ENCODE data around the gene EML6. TPM values are rescaled to one million over a fixed set of nuclear protein-coding genes. Genes with fewer than 3 reads are reported as not detected.
A peak's percentile ranks its signal among the peaks of the same experiment; 100 is the strongest.

The EML6 gene
- polyA plus RNA-seq, 2 donors, result 0.88 to 1.3 TPM

- Histone ChIP-seq H3K27me3 (ENCODE audit: control insufficient read depth in 1 of 2, insufficient read depth in 2 of 2, low read length in 2 of 2) (no peaks in the 10 kb centered on the region), H3K36me3 (ENCODE audit: control insufficient read depth in 2 of 2, insufficient read depth in 2 of 2, low read length in 1 of 2) (no peaks in the 10 kb centered on the region), H3K9me3 (ENCODE audit: control insufficient read depth in 2 of 2, insufficient read depth in 1 of 2, low read depth in 1 of 2, low read length in 1 of 2) (no peaks in the 10 kb centered on the region), H3K4me3 (ENCODE audit: low read depth in 1 of 2, low read length in 2 of 2) (no peak overlapping the region), H3K4me1 (ENCODE audit: control insufficient read depth in 2 of 2, insufficient read depth in 2 of 2, low read length in 1 of 2) (no peaks in the 10 kb centered on the region), H3K27ac (ENCODE audit: low read depth in 2 of 2, low read length in 1 of 2) (no peak overlapping the region)
- WGBS, 2 donors, result 88 to 98% methylated on average over 3 of the region's 3 CpGs
These were observed 272.1 kb downstream of the EML6 start for GRCh38 chr2:54995553-54995952.

GRCh38 chr2:54997826-54998225 is 274.4 kb downstream of the EML6 start:
- Histone ChIP-seq H3K4me1 (ENCODE audit: control insufficient read depth in 2 of 2, insufficient read depth in 2 of 2, low read length in 1 of 2) (no peaks in the 10 kb centered on the region), H3K36me3 (ENCODE audit: control insufficient read depth in 2 of 2, insufficient read depth in 2 of 2, low read length in 1 of 2) (no peaks in the 10 kb centered on the region), H3K27ac (ENCODE audit: low read depth in 2 of 2, low read length in 1 of 2) (no peak overlapping the region), H3K27me3 (ENCODE audit: control insufficient read depth in 1 of 2, insufficient read depth in 2 of 2, low read length in 2 of 2) (no peaks in the 10 kb centered on the region), H3K4me3 (ENCODE audit: low read depth in 1 of 2, low read length in 2 of 2) (no peak overlapping the region), H3K9me3 (ENCODE audit: control insufficient read depth in 2 of 2, insufficient read depth in 1 of 2, low read depth in 1 of 2, low read length in 1 of 2) (no peaks in the 10 kb centered on the region)
- WGBS, 2 donors, result 84 to 98% methylated on average over 1 of the region's 1 CpG

GRCh38 chr2:54999182-54999581 is 275.7 kb downstream of the EML6 start:
- H3K27me3 ChIP-seq (ENCODE audit: control insufficient read depth in 1 of 2, insufficient read depth in 2 of 2, low read length in 2 of 2), result no peaks in the 10 kb centered on the region
- H3K4me3 ChIP-seq (ENCODE audit: low read depth in 1 of 2, low read length in 2 of 2), result peak overlapping the region in 1 of 2 donors; percentile 33
- 13 to 18% methylated on average over 3 of the region's 3 CpGs for WGBS, 2 donors
- no peak overlapping the region for H3K27ac ChIP-seq (ENCODE audit: low read depth in 2 of 2, low read length in 1 of 2)
- H3K36me3 ChIP-seq (ENCODE audit: control insufficient read depth in 2 of 2, insufficient read depth in 2 of 2, low read length in 1 of 2), result no peaks in the 10 kb centered on the region
- H3K4me1 ChIP-seq (ENCODE audit: control insufficient read depth in 2 of 2, insufficient read depth in 2 of 2, low read length in 1 of 2), result no peaks in the 10 kb centered on the region
- no peaks in the 10 kb centered on the region for H3K9me3 ChIP-seq (ENCODE audit: control insufficient read depth in 2 of 2, insufficient read depth in 1 of 2, low read depth in 1 of 2, low read length in 1 of 2)

- Histone ChIP-seq H3K27ac (ENCODE audit: low read depth in 2 of 2, low read length in 1 of 2) (no peak overlapping the region), H3K27me3 (ENCODE audit: control insufficient read depth in 1 of 2, insufficient read depth in 2 of 2, low read length in 2 of 2) (no peaks in the 10 kb centered on the region), H3K4me3 (ENCODE audit: low read depth in 1 of 2, low read length in 2 of 2) (no peak overlapping the region), H3K9me3 (ENCODE audit: control insufficient read depth in 2 of 2, insufficient read depth in 1 of 2, low read depth in 1 of 2, low read length in 1 of 2) (no peaks in the 10 kb centered on the region), H3K4me1 (ENCODE audit: control insufficient read depth in 2 of 2, insufficient read depth in 2 of 2, low read length in 1 of 2) (peaks cover 0 to 2% of the 10 kb centered on the region in 2 donors), H3K36me3 (ENCODE audit: control insufficient read depth in 2 of 2, insufficient read depth in 2 of 2, low read length in 1 of 2) (no peaks in the 10 kb centered on the region)
- WGBS, 2 donors, result 40 to 49% methylated on average over 4 of the region's 4 CpGs
These were observed 276.9 kb downstream of the EML6 start for GRCh38 chr2:55000341-55000740.

GRCh38 chr2:55001716-55002115 is 278.3 kb downstream of the EML6 start:
- Histone ChIP-seq H3K4me3 (ENCODE audit: low read depth in 1 of 2, low read length in 2 of 2) (no peak overlapping the region), H3K36me3 (ENCODE audit: control insufficient read depth in 2 of 2, insufficient read depth in 2 of 2, low read length in 1 of 2) (no peaks in the 10 kb centered on the region), H3K4me1 (ENCODE audit: control insufficient read depth in 2 of 2, insufficient read depth in 2 of 2, low read length in 1 of 2) (peaks cover 0 to 2% of the 10 kb centered on the region in 2 donors), H3K27ac (ENCODE audit: low read depth in 2 of 2, low read length in 1 of 2) (no peak overlapping the region), H3K27me3 (ENCODE audit: control insufficient read depth in 1 of 2, insufficient read depth in 2 of 2, low read length in 2 of 2) (no peaks in the 10 kb centered on the region), H3K9me3 (ENCODE audit: control insufficient read depth in 2 of 2, insufficient read depth in 1 of 2, low read depth in 1 of 2, low read length in 1 of 2) (no peaks in the 10 kb centered on the region)
- WGBS, 2 donors, result 61 to 84% methylated on average over 2 of the region's 2 CpGs

- Histone ChIP-seq H3K36me3 (ENCODE audit: control insufficient read depth in 2 of 2, insufficient read depth in 2 of 2, low read length in 1 of 2) (no peaks in the 10 kb centered on the region), H3K4me3 (ENCODE audit: low read depth in 1 of 2, low read length in 2 of 2) (no peak overlapping the region), H3K9me3 (ENCODE audit: control insufficient read depth in 2 of 2, insufficient read depth in 1 of 2, low read depth in 1 of 2, low read length in 1 of 2) (no peaks in the 10 kb centered on the region), H3K27ac (ENCODE audit: low read depth in 2 of 2, low read length in 1 of 2) (no peak overlapping the region), H3K27me3 (ENCODE audit: control insufficient read depth in 1 of 2, insufficient read depth in 2 of 2, low read length in 2 of 2) (no peaks in the 10 kb centered on the region), H3K4me1 (ENCODE audit: control insufficient read depth in 2 of 2, insufficient read depth in 2 of 2, low read length in 1 of 2) (peaks cover 0 to 2% of the 10 kb centered on the region in 2 donors)
- 86 to 92% methylated on average over 10 of the region's 10 CpGs for WGBS, 2 donors
These were observed 280.5 kb downstream of the EML6 start for GRCh38 chr2:55003706-55004639.

- Histone ChIP-seq H3K36me3 (ENCODE audit: control insufficient read depth in 2 of 2, insufficient read depth in 2 of 2, low read length in 1 of 2) (no peaks in the 10 kb centered on the region), H3K4me1 (ENCODE audit: control insufficient read depth in 2 of 2, insufficient read depth in 2 of 2, low read length in 1 of 2) (peaks cover 0 to 2% of the 10 kb centered on the region in 2 donors), H3K27ac (ENCODE audit: low read depth in 2 of 2, low read length in 1 of 2) (no peak overlapping the region), H3K27me3 (ENCODE audit: control insufficient read depth in 1 of 2, insufficient read depth in 2 of 2, low read length in 2 of 2) (no peaks in the 10 kb centered on the region), H3K4me3 (ENCODE audit: low read depth in 1 of 2, low read length in 2 of 2) (no peak overlapping the region), H3K9me3 (ENCODE audit: control insufficient read depth in 2 of 2, insufficient read depth in 1 of 2, low read depth in 1 of 2, low read length in 1 of 2) (no peaks in the 10 kb centered on the region)
- 41 to 45% methylated on average over 3 of the region's 3 CpGs for WGBS, 2 donors
These were observed 282.8 kb downstream of the EML6 start for GRCh38 chr2:55006306-55006705.

GRCh38 chr2:55009277-55010060 is 286.0 kb downstream of the EML6 start:
- Histone ChIP-seq H3K4me1 (ENCODE audit: control insufficient read depth in 2 of 2, insufficient read depth in 2 of 2, low read length in 1 of 2) (peaks cover 0 to 2% of the 10 kb centered on the region in 2 donors), H3K9me3 (ENCODE audit: control insufficient read depth in 2 of 2, insufficient read depth in 1 of 2, low read depth in 1 of 2, low read length in 1 of 2) (no peaks in the 10 kb centered on the region), H3K36me3 (ENCODE audit: control insufficient read depth in 2 of 2, insufficient read depth in 2 of 2, low read length in 1 of 2) (no peaks in the 10 kb centered on the region), H3K27ac (ENCODE audit: low read depth in 2 of 2, low read length in 1 of 2) (peak overlapping the region in 1 of 2 donors; percentile 34), H3K4me3 (ENCODE audit: low read depth in 1 of 2, low read length in 2 of 2) (peak overlapping the region in 1 of 2 donors; percentile 59), H3K27me3 (ENCODE audit: control insufficient read depth in 1 of 2, insufficient read depth in 2 of 2, low read length in 2 of 2) (no peaks in the 10 kb centered on the region)
- WGBS, 2 donors, result 11 to 18% methylated on average over 7 of the region's 7 CpGs

GRCh38 chr2:55010149-55010591 is 286.7 kb downstream of the EML6 start:
- H3K9me3 ChIP-seq (ENCODE audit: control insufficient read depth in 2 of 2, insufficient read depth in 1 of 2, low read depth in 1 of 2, low read length in 1 of 2), result no peaks in the 10 kb centered on the region
- H3K27me3 ChIP-seq (ENCODE audit: control insufficient read depth in 1 of 2, insufficient read depth in 2 of 2, low read length in 2 of 2), result no peaks in the 10 kb centered on the region
- WGBS, 2 donors, result 1 to 2% methylated on average over 5 of the region's 5 CpGs
- H3K4me3 ChIP-seq (ENCODE audit: low read depth in 1 of 2, low read length in 2 of 2), result peak overlapping the region in 1 of 2 donors; percentile 59
- H3K36me3 ChIP-seq (ENCODE audit: control insufficient read depth in 2 of 2, insufficient read depth in 2 of 2, low read length in 1 of 2), result no peaks in the 10 kb centered on the region
- no peaks in the 10 kb centered on the region for H3K4me1 ChIP-seq (ENCODE audit: control insufficient read depth in 2 of 2, insufficient read depth in 2 of 2, low read length in 1 of 2)
- peak overlapping the region; percentile 67 to 71 for H3K27ac ChIP-seq (ENCODE audit: low read depth in 2 of 2, low read length in 1 of 2)

Data from esophagus (tissue), 2 donors.